CD14-positive monocyte (primary cell): ENCODE results near the gene VAV2. TPM values are rescaled to one million over a fixed set of nuclear protein-coding genes. Genes with fewer than 3 reads are reported as not detected.

ENCODE experiments used
- DNase-seq, 3 donors: peaks; one replicate each; pipeline ENCODE4 v3.0.0-alpha.2; 2011 to 2022
- H2AFZ ChIP-seq: 2 replicates; pipeline ENCODE4 v1.6.0; 2012; ENCODE audit warnings: mild to moderate bottlenecking, low read depth, low read length, inconsistent platforms; ENCODE audit not compliant: insufficient read depth, poor library complexity, severe bottlenecking
- H3K27ac ChIP-seq, 2 donors: 1 replicate in 1 of 2; 2 replicates in 1 of 2; pipeline ENCODE4 v1.5.1; 2012 to 2013; ENCODE audit warnings: low read length in 2 of 2, control low read depth in 1 of 2, inconsistent platforms in 1 of 2, low read depth in 1 of 2, mild to moderate bottlenecking in 1 of 2
- H3K27me3 ChIP-seq, 2 donors: one replicate each; pipeline versions ENCODE4 v1.6.0 to v1.6.1; 2011 to 2013; ENCODE audit warnings: low read length in 2 of 2; ENCODE audit not compliant: control insufficient read depth in 2 of 2, insufficient read depth in 2 of 2
- H3K36me3 ChIP-seq, 2 donors: replicated peaks in 1 of 2; 1 replicate in 1 of 2; 2 replicates in 1 of 2; pipeline versions ENCODE4 v1.5.1 to v1.6.1; 2012 to 2013; ENCODE audit warnings: low read length in 2 of 2, control low read depth in 1 of 2, inconsistent platforms in 1 of 2, mild to moderate bottlenecking in 1 of 2; ENCODE audit not compliant: insufficient read depth in 2 of 2, control insufficient read depth in 1 of 2
- H3K4me1 ChIP-seq, 2 donors: 1 replicate in 1 of 2; 2 replicates in 1 of 2; pipeline versions ENCODE4 v1.5.1 to v1.6.1; 2012 to 2013; ENCODE audit warnings: low read length in 2 of 2, control low read depth in 1 of 2, inconsistent platforms in 1 of 2, mild to moderate bottlenecking in 1 of 2, moderate library complexity in 1 of 2; ENCODE audit not compliant: insufficient read depth in 2 of 2, control insufficient read depth in 1 of 2
- H3K4me2 ChIP-seq: replicated peaks from 2 replicates; pipeline ENCODE3; 2012; ENCODE audit warnings: low read length, moderate library complexity, mild to moderate bottlenecking; ENCODE audit not compliant: poor library complexity, severe bottlenecking; ENCODE audit errors: extremely low read depth
- H3K4me3 ChIP-seq, 3 experiments: fragments of 200-600 bp in 1 of 3; sonication (generic) in 1 of 3; replicated peaks in 1 of 3; 1 replicate in 2 of 3; 2 replicates in 1 of 3; pipeline ENCODE4 v1.5.1; 2011 to 2013; ENCODE audit warnings: low read length in 3 of 3, mild to moderate bottlenecking in 3 of 3, control low read depth in 2 of 3, low read depth in 2 of 3, inconsistent platforms in 1 of 3, moderate library complexity in 1 of 3
- H3K79me2 ChIP-seq: 2 replicates; pipeline ENCODE4 v1.6.0; 2012; ENCODE audit warnings: mild to moderate bottlenecking, control low read depth, inconsistent platforms, low read length, moderate library complexity; ENCODE audit not compliant: insufficient read depth
- H3K9ac ChIP-seq: 2 replicates; pipeline ENCODE4 v1.6.0; 2017; ENCODE audit warnings: low read length, mild to moderate bottlenecking; ENCODE audit not compliant: insufficient read depth, poor library complexity, severe bottlenecking
- H3K9me3 ChIP-seq, 2 donors: replicated peaks in 1 of 2; 1 replicate in 1 of 2; 2 replicates in 1 of 2; pipeline versions ENCODE4 v1.5.1 to v1.6.1; 2012 to 2013; ENCODE audit warnings: low read length in 2 of 2, control low read depth in 1 of 2; ENCODE audit not compliant: control insufficient read depth in 1 of 2, insufficient read depth in 1 of 2
- H4K20me1 ChIP-seq: 2 replicates; pipeline ENCODE4 v1.6.0; 2012; ENCODE audit warnings: mild to moderate bottlenecking, low read length, control low read depth, moderate library complexity; ENCODE audit not compliant: insufficient read depth
- H3K27ac Mint-ChIP-seq, 7 donors: one replicate each; pipeline ENCODE4 v1.8.0; 2020; ENCODE audit warnings: mild to moderate bottlenecking in 7 of 7, mixed read lengths in 7 of 7, moderate library complexity in 6 of 7, inconsistent platforms in 2 of 7
- H3K27me3 Mint-ChIP-seq, 3 donors: one replicate each; pipeline ENCODE4 v1.8.0; 2021 to 2022; ENCODE audit warnings: low read depth in 3 of 3, mild to moderate bottlenecking in 3 of 3, mixed read lengths in 3 of 3, moderate library complexity in 3 of 3, inconsistent platforms in 1 of 3
- H3K36me3 Mint-ChIP-seq, 2 donors: one replicate each; pipeline ENCODE4 v1.8.0; 2020; ENCODE audit warnings: mixed read lengths in 2 of 2, inconsistent platforms in 1 of 2, mild to moderate bottlenecking in 1 of 2
- H3K4me1 Mint-ChIP-seq: one replicate; pipeline ENCODE4 v1.8.0; 2020; ENCODE audit warnings: mild to moderate bottlenecking, mixed read lengths
- H3K4me3 Mint-ChIP-seq, 2 donors: one replicate each; pipeline ENCODE4 v1.8.0; 2020; ENCODE audit warnings: mild to moderate bottlenecking in 2 of 2, mixed read lengths in 2 of 2, moderate library complexity in 1 of 2
- H3K9me3 Mint-ChIP-seq, 7 donors: one replicate each; pipeline ENCODE4 v1.8.0; 2020 to 2022; ENCODE audit warnings: mixed read lengths in 7 of 7, mild to moderate bottlenecking in 6 of 7, moderate library complexity in 6 of 7, inconsistent platforms in 2 of 7
- CTCF ChIP-seq: fragments of 200-600 bp; IDR thresholded peaks from one replicate; pipeline ENCODE4 v1.8.0; 2022; ENCODE audit warnings: antibody characterized with exemption, mild to moderate bottlenecking
- WGBS: methylation state at CpG from one replicate; pipeline ENCODE4 v1.1.5; 2013; ENCODE audit warnings: missing lambda C conversion rate; ENCODE audit not compliant: insufficient coverage; 5-methylcytosine and 5-hydroxymethylcytosine counted together
- intact Hi-C, 2 donors: fragments of 100-400 bp; cut with micrococcal nuclease; formaldehyde crosslinking; loops; one replicate each; pipeline versions ENCODE4 v1.15.0 to v1.15.1; 2023
- polyA plus RNA-seq, 3 donors: library from polyadenylated mRNA; depleted of rRNA in 1 of 3; unstranded in 2 of 3; stranded (reverse) in 1 of 3; fragments of 300-500 nt in 2 of 3; fragments of >200 nt in 1 of 3; fragmentation: Illumina TruSeq in 2 of 3; gene quantifications; 1 replicate in 2 of 3; 2 replicates in 1 of 3; pipeline ENCODE4 v1.2.3, GENCODE V29; 2012 to 2021

VAV2 gene
- polyA plus RNA-seq, 3 donors, result 2.3 to 13.6 (median 2.3) TPM

DNA sequence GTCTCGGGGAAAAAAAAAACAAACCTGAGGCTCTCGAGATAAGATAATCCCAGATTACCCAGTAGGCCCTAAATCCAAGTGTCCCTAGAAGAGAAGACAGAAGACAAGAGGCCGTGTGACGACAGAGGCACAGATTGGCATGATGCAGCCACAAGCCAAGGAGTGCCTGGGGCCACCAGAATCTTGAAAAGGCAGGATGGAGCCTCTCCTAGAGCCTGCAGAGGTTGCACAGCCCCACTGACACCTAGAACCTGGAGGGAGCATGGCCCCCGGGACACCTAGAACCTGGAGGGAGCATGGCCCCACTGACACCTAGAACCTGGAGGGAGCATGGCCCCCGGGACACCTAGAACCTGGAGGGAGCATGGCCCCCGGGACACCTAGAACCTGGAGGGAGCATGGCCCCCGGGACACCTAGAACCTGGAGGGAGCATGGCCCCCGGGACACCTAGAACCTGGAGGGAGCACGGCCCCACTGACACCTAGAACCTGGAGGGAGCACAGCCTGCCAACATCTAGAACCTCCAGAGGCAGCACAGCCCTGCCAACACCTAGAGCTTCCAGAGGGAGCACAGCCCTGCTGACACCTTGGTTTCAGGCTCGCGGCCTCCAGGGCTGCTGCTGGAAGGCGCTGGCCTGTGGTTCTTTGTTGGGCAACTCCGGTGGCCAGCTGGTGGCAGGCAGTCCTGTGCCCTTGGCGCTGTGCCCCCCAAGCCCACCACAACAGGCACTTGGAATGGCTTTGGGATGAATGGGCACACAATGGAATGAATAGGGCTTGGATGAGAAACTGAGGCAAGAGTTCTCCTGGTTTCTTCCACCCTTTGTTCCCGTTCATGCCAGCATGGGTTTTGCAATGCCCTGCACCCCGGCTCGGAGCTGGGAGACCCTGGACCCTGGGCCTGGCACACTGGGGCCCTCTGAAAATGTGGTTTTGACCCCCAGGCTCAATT lies 39.2 kb downstream of the VAV2 start:
- no peak overlapping the region for H3K27ac ChIP-seq

GRCh38 chr9:133951265-133951664 lies 40.9 kb downstream of the VAV2 start:
- Mint-ChIP-seq H3K4me3 (no peak overlapping the region), H3K4me1 (peaks cover 17% of the 10 kb centered on the region), H3K27me3 (peaks cover 0 to 4% (median 0%) of the 10 kb centered on the region in 3 donors), H3K27ac (no peak overlapping the region), H3K9me3 (peaks cover 0 to 2% (median 0%) of the 10 kb centered on the region in 7 donors), H3K36me3 (peaks cover 9 to 18% of the 10 kb centered on the region in 2 donors)
- peaks cover 0 to 4% of the 10 kb centered on the region in 2 donors for H3K36me3 ChIP-seq
- DNase-seq, result no peak
- no peak overlapping the region for H3K27ac ChIP-seq
- no peak for TF ChIP-seq CTCF
- H3K4me1 ChIP-seq, result peaks cover 12 to 15% of the 10 kb centered on the region in 2 donors
- no peak overlapping the region for H3K4me3 ChIP-seq
- no peaks in the 10 kb centered on the region for H3K9me3 ChIP-seq
- H3K79me2 ChIP-seq, result peaks cover 5% of the 10 kb centered on the region
- H2AFZ ChIP-seq, result no peak overlapping the region
- H3K27me3 ChIP-seq, result no peaks in the 10 kb centered on the region
- peaks cover 87% of the 10 kb centered on the region for H4K20me1 ChIP-seq
- intact Hi-C loops, result no loop called here
- 89% methylated on average over 7 of the region's 8 CpGs for WGBS
- H3K4me2 ChIP-seq, result no peak overlapping the region
- no peak overlapping the region for H3K9ac ChIP-seq

More for the DNA sequence above, 39.2 kb downstream of the VAV2 start:
- Histone ChIP-seq H3K27me3 (no peaks in the 10 kb centered on the region), H3K4me2 (no peak overlapping the region), H3K9ac (no peak overlapping the region), H3K9me3 (no peaks in the 10 kb centered on the region), H3K4me1 (peaks cover 14 to 20% of the 10 kb centered on the region in 2 donors), H3K79me2 (peaks cover 8% of the 10 kb centered on the region), H2AFZ (no peak overlapping the region), H3K36me3 (no peaks in the 10 kb centered on the region), H4K20me1 (peaks cover 85% of the 10 kb centered on the region), H3K4me3 (no peak overlapping the region)
- Mint-ChIP-seq H3K27me3 (peaks cover 0 to 5% (median 2%) of the 10 kb centered on the region in 3 donors), H3K4me3 (no peak overlapping the region), H3K36me3 (peaks cover 9 to 10% of the 10 kb centered on the region in 2 donors), H3K27ac (peak overlapping the region in 1 of 7 donors; percentile 38), H3K4me1 (peaks cover 23% of the 10 kb centered on the region), H3K9me3 (peaks cover 0 to 2% (median 0%) of the 10 kb centered on the region in 7 donors)
- DNase-seq, result no peak
- intact Hi-C loops, result no loop called here
- 97% methylated on average over 13 of the region's 18 CpGs for WGBS
- TF ChIP-seq CTCF, result no peak
